ENCODE results near the gene PAPLN.

DNA sequence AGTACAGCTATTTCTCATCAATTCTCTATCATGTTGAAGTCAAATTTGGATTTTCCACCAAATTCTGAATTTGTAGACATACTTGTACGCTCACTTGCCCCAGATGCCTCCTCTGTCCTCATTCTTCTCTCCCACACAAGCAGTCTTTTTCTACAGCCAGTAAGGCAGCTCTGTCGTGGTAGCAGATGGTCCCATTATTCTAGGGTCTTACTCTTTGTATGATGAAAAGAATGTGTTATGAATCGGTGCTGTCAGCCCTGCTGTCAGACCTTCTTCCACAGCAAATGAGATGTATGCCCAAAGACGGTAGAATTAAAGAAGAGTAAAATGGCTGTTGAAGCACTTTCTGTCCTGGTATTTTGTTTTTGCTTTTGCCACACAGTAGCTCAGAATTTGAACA lies 17.2 kb upstream of the PAPLN start:
- TF ChIP-seq, protein P1, sequence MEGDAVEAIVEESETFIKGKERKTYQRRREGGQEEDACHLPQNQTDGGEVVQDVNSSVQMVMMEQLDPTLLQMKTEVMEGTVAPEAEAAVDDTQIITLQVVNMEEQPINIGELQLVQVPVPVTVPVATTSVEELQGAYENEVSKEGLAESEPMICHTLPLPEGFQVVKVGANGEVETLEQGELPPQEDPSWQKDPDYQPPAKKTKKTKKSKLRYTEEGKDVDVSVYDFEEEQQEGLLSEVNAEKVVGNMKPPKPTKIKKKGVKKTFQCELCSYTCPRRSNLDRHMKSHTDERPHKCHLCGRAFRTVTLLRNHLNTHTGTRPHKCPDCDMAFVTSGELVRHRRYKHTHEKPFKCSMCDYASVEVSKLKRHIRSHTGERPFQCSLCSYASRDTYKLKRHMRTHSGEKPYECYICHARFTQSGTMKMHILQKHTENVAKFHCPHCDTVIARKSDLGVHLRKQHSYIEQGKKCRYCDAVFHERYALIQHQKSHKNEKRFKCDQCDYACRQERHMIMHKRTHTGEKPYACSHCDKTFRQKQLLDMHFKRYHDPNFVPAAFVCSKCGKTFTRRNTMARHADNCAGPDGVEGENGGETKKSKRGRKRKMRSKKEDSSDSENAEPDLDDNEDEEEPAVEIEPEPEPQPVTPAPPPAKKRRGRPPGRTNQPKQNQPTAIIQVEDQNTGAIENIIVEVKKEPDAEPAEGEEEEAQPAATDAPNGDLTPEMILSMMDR (IDR thresholded peaks at IDR 0.05; ENCODE audit: low read depth, low read length) = no peak
- no peak for TF ChIP-seq EZH2phosphoT487 (IDR thresholded peaks at IDR 0.05; ENCODE audit: low read depth)
